ENCODE data around the gene CPT1C. TPM values are rescaled to one million over a fixed set of nuclear protein-coding genes. Genes with fewer than 3 reads are reported as not detected.

The CPT1C gene
- total RNA-seq, 1 donor from 2014 or later, result 1.6 TPM

DNA sequence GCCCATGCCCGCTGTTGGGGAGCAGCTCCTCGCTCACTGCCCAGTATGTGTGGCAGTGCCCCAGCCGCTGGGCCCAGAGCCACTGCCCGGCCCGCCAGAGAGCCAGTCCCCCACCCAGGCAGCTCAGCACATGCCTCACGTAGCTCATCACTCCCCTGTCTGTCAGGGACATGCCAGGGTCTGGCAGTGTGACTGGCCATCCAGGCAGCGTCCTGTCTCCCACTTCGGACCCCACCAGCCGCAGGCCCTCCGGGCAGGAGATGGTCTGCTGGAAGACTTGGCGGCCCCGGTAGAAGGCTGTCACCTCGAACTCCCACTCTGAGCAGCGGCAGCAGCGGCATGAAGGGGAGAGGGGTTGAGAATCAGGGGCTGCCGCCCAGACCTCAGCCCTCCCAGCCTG lies 28.9 kb upstream of the CPT1C start:
- DNase-seq, result no peak

DNA sequence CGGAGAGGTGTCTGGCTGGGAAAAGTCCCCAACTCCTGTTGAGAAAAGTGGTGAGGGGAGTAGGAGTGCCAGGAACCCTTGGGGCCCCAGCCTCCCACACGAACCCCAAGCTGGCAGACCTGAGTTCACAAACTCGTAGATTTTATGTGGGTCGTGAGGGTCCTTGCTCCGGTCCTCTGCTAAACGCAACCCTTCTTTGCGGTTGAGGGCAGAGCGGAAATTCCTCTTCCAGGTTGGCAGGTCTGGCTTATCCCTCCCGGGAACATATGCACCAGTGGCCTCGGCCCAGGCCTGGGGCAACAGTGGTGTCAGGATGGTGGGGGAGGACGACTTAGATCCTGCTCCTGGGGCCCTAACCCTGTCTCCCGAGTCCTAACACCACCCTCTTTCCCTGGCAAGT lies 27.7 kb upstream of the CPT1C start:
- no peak for DNase-seq

DNA sequence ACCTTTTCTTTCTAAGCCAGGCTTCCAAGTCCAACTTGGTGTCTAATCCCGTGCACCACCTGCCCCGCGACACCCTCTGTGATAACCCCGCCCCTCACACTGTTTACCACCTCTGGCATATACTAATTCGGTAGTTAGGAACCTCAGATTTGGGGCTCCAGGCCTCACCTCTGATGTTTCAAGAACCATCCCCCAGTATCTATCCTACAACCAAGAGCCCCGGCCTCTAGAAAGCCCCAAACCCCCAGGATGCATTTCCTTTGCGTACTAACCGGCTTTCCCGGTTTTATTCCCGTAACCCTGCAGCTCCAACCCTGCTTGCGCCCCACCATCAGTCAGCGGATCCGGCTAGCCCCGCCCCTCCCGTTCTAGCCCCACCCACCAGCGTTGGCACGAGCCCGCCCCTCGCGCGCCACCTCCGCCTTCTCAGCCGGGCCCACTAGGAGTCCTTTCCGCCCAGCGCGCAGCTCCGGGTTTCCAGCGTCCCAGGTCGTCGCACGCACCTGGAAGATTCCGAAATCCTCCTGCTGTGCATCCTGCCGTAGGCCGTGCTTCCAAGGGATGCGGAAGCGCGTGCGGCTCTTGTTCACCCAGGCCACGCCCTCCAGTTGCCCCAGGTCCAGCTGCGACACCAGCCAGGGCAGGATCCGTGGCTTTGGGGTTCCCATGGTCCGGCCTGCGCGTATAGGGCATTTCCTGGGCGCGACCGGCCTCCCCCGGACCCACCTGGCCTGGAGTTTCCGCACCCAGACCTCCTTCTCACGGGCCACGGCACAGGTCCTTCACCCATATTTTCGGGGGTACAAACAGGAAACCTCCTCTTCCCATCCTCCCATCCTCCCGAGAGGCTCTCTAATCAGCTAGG lies 26.5 kb upstream of the CPT1C start:
- peak; percentile 69 for DNase-seq

DNA sequence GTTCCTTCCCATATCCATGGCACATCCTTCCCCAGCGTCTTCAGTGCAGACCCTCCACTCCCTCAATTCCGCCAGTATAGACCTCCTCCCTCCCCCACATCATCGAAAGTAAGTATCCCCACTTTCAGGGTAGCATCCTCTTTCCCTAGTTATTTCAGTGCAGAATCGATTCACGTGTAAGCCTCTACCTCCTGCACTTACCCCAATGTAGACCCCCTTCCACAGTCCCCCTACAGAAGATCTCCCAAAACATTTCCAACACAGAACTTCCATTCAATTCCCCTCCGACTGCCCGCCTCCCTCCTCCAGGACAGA lies 25.9 kb upstream of the CPT1C start:
- no peak for DNase-seq

DNA sequence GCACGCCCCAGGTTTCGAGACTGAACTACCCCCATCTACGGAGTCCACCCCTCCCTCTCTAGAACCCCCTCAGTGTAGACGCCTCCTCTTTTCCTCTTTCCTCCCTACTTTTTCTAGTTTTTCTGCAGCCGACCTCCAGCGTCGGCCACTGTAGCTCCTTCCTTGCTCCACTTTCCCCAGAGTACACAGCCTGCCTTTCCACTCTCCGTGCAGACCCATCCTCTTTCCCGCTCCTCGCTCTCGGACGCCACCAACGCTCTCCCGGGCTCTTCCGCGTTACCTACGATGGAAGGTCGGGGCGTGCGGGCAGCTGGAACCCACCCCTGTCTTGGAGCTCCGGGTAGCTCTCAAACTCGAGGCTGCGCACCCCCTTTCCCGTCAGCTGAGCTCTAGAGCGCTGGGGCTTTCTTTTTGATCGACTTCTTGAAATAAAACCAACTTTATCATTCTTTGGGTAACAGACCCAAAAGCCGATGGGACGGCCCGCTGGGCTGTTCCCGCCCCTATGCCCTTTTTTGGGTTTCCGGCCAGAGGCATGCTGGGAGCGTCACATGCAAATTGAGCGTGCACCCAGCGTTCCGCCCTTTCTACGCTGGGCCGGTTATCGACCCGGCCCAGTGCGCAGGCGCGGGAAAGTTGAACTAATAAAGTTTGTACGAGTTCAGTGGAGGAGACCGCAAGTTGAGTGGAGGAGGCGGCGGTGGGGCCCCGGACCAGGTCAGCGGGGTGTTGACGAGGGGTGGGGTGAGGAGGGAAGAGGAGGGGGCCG lies 25.4 kb upstream of the CPT1C start, which contains the start of the genes BCL2L12 and IRF3:
BCL2L12 (plus strand) TSS at position 583 of the 769 bp plus-strand sequence. CDS start 760 bp downstream, outside the sequence.
IRF3 (minus strand) TSS at position 507 of the 769 bp plus-strand sequence. CDS start 1,019 bp downstream, outside the sequence.
- DNase-seq, result peak; percentile 98

DNA sequence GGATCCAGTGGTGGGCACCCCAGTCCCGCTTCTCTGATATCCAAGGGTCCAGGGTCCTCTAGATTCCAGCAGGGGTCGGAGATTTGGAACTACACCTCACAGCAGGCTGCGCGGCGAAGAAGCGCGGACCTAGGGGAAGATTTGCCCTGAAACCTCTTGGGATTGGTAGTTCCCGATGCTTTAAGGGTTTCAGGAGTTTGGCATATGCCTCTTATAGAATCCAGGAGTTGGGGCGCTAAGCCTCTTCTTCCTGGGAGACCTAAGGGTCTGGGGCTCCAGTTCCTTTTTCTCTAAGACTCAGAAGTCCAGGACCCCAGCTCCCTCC lies 24.8 kb upstream of the CPT1C start:
- peak; percentile 63 for DNase-seq

DNA sequence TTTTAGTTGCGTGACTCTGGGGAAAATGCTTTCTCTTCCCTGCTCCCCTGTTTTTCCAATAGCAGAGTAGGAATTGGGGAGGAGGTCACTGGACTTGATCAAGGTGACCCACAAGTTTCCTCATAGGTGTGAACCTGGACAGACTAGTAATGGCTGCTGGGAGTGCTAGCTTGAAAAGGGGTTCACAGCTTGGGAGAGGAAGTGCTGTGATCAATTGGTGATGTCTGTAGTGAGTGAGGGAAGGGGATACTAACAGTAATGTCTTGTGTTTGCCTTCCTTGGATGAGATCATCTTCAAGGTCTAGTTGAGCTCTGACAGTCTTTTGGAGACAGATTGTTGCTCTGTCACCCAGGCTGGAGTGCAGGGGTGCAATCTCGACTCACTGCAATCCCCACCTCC lies 23.4 kb upstream of the CPT1C start:
- DNase-seq, result no peak

DNA sequence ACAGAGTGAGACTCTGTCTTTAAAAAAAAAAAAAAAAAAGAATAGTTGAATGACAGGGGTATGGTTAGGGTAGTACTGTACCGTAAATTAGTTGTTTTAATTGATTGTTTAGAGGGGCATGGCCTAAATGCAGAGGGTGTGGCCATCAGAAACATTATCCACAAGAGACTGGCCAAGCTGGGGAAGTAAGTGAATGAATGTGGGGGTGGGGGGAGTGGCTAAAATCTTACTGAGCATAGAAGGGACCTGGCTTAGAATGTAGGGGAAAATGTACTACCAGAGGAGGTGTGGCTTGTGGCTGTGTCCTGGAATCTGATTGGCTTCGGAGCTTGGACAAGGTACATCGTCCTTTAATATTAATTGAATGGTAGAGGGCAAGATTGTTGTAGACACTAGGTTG lies 21.4 kb upstream of the CPT1C start:
- DNase-seq, result no peak

DNA sequence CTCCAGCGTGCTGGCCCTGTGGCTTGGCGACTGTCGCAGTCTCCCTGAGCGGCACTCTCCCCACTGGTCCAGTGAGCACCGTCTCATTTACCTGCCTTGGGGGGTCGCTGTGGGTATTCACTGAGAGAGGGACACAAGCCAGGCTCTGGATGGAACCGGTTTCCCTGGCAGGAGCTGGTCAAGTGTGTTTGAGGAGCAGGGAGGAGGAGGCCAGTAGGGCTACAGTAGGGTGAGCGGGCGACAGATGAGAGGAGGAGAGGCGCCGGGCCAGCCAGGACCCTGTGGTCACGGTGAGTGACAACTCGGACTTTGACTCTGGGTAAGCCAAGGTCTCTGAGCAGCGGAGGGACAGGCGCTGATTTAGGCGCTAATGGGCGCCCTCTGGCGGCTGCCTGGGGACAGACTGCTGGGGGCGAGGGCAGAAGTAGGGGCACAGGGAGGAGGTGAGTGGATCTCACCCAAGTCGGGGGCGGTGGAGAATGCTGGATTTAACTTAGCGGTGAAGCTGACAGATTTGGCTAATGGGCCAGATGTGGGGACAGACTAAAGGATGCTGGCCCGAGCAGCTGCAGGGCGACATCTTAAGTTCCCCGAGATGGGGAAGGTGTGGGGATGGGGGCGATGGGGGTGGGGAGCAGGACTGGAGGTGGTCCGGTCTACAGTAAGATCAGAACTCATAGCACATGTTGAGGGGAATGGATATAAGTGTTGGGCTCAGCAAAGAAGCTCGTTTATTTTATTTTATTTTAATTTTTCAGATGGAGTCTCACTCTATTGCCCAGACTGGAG lies 18.6 kb upstream of the CPT1C start:
- no peak for DNase-seq

DNA sequence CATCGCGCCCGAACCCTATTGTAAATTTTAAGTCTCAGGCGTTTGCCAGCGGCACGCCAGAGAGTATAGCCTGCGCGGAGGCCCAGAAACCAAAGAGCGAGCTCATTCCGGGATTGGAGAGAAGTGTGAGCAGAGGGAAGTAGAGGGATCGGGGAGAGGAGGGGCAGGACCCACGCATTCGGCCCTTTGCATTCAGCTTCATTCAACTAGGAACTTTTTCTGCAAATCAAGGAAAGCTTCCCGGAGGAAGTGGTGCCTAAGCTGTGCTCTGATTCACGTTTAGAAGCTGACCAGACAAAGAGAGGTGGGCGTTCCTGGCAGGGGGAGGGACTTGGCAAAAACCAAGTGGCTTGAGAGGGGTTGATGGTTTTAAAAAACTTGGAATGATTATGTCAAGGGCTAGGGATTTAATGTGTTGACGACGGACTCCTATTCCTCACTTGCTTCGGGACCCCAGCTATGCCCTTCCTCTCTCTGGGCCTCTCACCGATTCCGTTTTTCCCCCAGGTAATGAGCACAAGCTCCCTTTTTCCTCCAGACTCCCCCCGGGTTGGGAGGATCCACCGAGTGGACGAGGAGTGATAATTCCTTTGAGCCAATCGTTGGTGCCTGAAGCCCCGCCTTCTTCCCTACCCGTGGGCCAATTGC lies 14.7 kb upstream of the CPT1C start:
- no peak for DNase-seq

DNA sequence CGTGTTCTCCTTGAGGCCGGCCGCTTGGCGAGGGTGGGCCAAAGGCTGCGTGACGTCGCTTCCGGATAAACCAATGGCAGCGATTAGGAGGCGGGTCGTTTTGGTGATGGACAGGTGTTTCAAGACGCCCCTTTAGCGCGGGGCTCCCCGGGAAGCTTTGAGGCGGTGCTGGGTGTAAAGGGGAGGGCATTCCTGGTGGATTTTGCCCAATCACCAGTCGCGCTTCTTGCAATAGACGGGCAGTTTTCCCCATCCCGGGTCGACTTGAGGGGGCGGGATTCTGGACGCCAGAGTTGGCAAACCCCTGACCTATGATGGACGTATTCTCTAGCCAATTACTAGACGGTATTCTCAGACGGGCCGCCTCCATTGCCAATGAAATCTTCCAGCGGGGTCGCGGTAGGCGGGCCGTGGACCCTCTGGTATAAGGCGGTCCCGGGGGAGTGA lies 14.1 kb upstream of the CPT1C start:
- DNase-seq, result peak; percentile 100

DNA sequence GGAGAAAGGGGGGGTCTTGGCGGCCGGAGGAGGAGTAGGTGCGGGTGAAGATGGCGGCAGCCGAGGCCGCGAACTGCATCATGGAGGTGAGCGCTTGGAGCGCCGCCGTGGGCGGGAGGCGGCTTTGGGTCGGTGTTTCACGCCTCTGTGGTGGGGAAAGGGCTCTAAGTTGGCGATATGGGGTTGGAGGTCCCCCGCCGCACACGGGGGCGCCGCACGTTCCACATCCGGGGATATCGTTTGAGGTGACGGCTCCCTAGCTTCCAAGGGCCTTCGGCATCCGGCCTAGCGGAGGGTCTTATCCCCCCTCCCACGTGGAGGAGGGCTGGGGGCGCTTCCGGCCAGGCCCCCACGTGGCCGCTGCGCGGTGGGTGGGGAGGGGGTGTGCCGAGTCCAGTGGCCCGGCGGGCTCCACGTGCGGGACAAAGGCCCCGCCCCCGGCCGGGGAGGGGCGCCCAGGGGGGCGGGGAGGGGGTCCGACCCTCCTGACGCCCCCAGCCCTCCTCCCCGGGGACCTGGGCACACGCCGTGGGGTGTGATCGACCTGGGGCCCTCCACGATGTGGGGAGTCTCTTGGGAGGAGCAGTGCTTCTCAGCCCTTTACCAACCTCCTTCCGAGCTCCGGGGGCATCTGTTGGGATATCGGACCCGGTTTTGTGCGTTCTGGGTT lies 13.6 kb upstream of the CPT1C start, which contains the start of gene PRMT1:
PRMT1 (plus strand) TSS at position 41 of the 670 bp plus-strand sequence; CDS start at position 51, 10 bp downstream.
- DNase-seq, result peak; percentile 72

DNA sequence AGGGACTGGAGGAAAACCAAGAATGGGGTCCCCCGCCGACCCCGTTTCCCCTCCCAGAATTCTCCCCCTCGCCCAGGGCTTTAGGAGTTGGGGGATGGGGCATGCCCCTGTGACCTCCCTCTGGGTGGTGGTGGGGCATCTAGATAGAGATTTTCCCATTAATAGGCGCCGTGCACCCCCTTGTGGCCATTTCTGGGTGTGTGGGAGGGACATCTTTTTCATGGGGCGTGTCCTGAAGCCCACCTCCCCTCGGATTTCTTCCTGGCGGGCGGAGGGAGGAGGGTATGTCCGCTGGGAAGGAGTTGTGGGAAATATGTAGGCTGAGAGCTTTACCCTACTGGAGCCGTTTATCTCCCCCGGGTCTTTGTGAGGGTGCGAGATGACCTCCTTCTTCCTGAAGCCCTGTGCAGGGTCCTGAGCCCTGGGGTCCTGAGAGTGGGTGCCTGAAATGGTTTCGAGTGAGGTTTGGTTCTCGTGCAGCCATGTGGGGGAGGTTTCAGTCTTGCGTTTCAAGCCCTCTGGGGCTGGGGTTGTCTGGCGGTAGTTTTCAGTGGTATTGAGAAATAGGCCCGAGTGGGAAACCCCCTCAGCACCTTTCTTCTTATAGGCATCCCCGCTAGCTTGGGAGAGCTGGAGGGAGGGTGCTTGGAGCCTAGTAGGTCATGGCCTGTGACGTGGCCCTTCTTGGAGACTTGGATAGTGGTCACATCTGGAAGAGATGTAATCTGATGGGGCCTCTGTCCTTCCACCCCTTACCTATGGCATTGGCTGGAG lies 12.8 kb upstream of the CPT1C start:
- peak; percentile 72 for DNase-seq

DNA sequence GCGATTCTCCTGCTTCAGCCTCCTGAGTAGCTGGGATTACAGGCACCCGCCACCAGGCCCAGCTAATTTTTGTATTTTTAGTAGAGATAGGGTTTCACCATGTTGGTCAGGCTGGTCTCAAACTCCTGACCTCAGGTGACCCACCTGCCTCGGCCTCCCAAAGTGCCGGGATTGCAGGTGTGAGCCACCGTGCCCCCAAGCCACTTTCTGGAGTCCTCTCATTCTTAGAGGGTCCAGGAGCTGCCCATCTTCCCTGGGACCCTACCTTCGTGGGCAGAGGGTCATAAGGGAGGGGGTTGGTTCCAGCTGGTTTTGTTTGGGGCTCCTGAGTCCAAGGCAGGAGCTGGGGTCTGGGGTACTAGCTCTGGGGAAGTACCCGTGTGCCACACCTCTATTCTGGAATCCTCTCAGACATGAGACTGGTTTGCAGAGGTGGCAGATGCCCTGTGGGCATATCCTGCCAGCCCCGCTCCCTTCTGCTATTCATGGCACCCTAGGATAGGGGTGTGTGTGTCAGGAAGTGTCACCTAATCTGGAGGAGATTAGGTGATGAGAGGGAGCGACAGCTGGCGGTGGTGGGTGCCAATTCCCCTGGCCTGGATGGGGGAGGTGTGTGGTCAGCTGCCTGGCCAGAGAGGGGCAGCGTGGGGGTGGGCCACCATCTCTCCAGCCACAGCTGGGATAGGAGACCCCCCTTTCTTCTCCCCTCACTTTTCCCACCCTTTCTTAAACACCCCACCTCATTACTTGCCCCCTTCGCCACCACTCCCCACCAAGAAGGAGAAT lies 11.7 kb upstream of the CPT1C start:
- no peak for DNase-seq

DNA sequence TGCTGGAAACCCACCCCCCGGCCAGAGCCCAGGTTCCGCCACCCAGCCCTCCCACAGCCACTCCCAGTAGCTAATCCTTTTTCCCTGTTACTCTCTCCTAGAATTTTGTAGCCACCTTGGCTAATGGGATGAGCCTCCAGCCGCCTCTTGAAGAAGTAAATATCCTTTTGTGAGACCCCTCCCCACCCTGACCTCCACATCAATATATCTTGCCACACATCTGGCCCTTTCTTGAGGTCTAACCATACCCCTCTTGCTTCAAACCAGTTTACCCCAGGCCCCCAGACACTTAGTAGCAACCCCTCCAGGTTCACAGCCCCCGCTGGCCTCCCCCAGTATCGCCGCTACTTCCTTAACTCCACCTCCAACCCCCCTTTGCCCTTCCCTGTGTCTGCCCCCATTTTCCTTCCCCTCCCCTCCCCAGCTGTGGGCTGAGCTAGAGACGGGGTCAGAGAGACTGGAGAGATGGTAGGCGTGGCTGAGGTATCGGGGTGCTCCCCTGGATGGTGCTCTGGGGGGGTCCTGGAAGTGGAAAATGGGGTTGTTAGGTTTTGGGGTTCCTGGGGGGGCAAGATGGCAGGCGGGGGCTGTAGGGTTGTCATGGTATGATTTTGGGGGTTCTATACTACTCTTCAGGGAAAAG lies 11.0 kb upstream of the CPT1C start:
- DNase-seq, result no peak

DNA sequence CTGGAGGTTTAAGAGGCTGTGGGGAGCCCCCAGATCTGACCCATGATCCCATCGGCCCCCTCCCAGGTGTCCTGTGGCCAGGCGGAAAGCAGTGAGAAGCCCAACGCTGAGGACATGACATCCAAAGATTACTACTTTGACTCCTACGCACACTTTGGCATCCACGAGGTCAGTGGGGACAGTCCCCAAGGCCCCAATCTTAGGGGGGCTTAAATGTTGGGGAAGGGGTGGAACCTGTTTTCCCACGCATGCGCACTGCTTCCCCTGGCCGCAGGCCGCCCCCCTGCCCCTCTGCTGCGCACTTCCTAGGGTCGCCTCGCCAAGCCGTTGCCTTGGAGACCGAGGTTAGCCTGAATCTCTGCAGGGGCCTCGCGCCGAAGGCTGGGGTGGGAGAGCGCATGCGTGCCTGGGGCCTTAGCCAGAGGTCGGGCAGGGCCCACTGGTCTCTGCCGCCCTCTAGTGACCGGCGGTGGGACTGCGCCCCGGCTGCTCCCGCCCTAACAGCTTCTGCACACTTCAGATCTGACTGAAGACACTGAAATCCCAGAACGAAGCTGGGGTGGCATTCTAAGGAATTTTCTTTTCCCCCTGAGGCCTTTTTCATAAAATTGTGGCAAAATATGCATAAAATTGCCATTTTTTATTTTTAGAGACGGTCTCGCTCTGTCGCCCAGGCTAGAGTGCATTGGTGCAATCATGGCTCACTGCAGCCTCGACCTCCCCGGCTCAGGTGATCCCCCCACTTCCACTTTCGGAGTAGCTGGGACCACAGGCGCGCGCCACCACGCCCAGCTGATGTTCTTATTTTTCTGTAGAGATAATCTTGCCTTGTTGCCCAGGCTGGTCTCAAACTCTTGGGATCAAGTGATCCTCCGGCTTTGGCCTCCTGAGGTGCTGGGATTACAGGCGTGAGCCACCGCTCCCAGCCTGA lies 10.2 kb upstream of the CPT1C start:
- DNase-seq, result peak; percentile 90

DNA sequence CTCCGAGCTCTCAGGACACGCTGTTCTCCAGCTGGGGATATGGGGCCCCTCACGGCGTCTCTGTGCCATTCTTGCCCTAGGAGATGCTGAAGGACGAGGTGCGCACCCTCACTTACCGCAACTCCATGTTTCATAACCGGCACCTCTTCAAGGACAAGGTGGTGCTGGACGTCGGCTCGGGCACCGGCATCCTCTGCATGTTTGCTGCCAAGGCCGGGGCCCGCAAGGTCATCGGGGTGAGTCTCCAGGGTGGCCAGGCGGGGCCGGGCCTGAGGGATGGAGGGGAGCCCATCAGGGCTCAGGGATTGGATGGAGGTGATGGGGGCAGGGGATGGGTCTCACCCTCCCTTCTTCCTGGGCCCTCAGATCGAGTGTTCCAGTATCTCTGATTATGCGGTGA lies 9.1 kb upstream of the CPT1C start:
- DNase-seq, result no peak

DNA sequence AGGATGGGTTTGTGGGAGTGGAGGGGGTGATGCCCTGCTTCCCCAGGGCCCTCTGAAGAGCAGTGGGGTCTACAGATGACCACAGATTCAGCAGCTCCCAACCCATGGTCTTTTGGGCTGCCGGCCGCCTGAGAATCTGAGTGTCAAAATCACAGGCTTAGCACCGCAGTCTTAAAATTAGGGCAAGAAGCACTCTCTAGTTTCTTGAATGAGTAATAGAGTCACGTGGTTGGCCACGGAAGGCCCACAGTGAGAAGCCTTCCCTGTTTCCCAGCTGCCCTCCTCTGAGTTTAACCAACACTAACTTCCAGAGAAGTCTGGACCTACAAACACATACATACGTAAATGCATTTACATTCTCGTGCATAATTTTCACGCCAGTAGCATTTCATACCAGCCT lies 8.6 kb upstream of the CPT1C start:
- DNase-seq, result no peak

Measured in skin of body (tissue), 2 donors.